GM12878 (cell line): ENCODE measurements around the gene HLA-A. TPM values are rescaled to one million over a fixed set of nuclear protein-coding genes. Genes with fewer than 3 reads are reported as not detected.

Source experiments
- MEF2A ChIP-seq: IDR thresholded peaks from 2 replicates; pipeline ENCODE4 v1.6.1; 2011; ENCODE audit warnings: low read depth, mild to moderate bottlenecking, low read length, moderate library complexity; ENCODE audit not compliant: insufficient read depth
- NFXL1 ChIP-seq: fragments of 450-650 bp; IDR thresholded peaks from 2 replicates; pipeline ENCODE4 v1.6.1; 2017; ENCODE audit warnings: antibody characterized with exemption, mild to moderate bottlenecking, borderline replicate concordance
- NR2C2 ChIP-seq: IDR thresholded peaks from 2 replicates; pipeline ENCODE4 v1.6.1; 2011; ENCODE audit warnings: borderline replicate concordance, low read depth; ENCODE audit not compliant: control insufficient read depth, insufficient read length
- PAX8 ChIP-seq: fragments of 450-650 bp; IDR thresholded peaks from 2 replicates; pipeline ENCODE4 v1.6.1; 2017; ENCODE audit warnings: mild to moderate bottlenecking, moderate library complexity
- POLR2A ChIP-seq: IDR thresholded peaks from 2 replicates; pipeline ENCODE4 v1.6.1; 2011; ENCODE audit warnings: low read depth, mild to moderate bottlenecking, low read length
- RELA ChIP-seq: fragments of 450-650 bp; IDR thresholded peaks from 2 replicates; pipeline ENCODE4 v1.8.0; 2014; ENCODE audit warnings: borderline replicate concordance; ENCODE audit not compliant: partially characterized antibody
- SREBF1 ChIP-seq: IDR thresholded peaks from 2 replicates; pipeline ENCODE4 v1.6.1; 2012; ENCODE audit warnings: mild to moderate bottlenecking, low read length
- YBX1 ChIP-seq: fragments of 450-650 bp; IDR thresholded peaks from 2 replicates; pipeline ENCODE4 v1.6.1; 2016; ENCODE audit warnings: antibody characterized with exemption
- YY1 ChIP-seq: IDR thresholded peaks from 2 replicates; pipeline ENCODE4 v1.6.1; 2011; ENCODE audit warnings: low read depth, mild to moderate bottlenecking, low read length
- ZBED1 ChIP-seq: IDR thresholded peaks from 2 replicates; pipeline ENCODE4 v1.6.1; 2016; ENCODE audit warnings: borderline replicate concordance
- ZNF24 ChIP-seq: fragments of 450-650 bp; IDR thresholded peaks from 2 replicates; pipeline ENCODE4 v1.6.1; 2017; ENCODE audit warnings: antibody characterized with exemption, mild to moderate bottlenecking
- ZNF687 ChIP-seq: fragments of 450-650 bp; IDR thresholded peaks from 2 replicates; pipeline ENCODE4 v1.6.1; 2017; ENCODE audit warnings: mild to moderate bottlenecking, moderate library complexity
- ZSCAN29 ChIP-seq: fragments of 450-650 bp; IDR thresholded peaks from 2 replicates; pipeline ENCODE4 v1.6.1; 2017; ENCODE audit warnings: mild to moderate bottlenecking, moderate library complexity
- polyA plus RNA-seq, 11 experiments: library from polyadenylated mRNA; depleted of rRNA in 4 of 11; unstranded in 6 of 11; stranded (reverse) in 5 of 11; fragments of >200 nt; fragmentation: Nextera tagmentation in 4 of 11; fragmentation: Illumina TruSeq in 1 of 11; extraction: Ambion mirVana in 4 of 11; extraction: Trizol in 1 of 11; gene quantifications; 1 replicate in 1 of 11; 2 replicates in 10 of 11; pipeline versions ENCODE4 v1.2.1 to v1.2.3, GENCODE V29; 2011 to 2016; ENCODE audit warnings: inconsistent platforms in 2 of 11, missing spikeins in 2 of 11, low read depth in 1 of 11
- total RNA-seq, 4 experiments: library from RNA; depleted of rRNA in 3 of 4; stranded (reverse); fragments of >200 nt in 3 of 4; fragmentation: Illumina TruSeq in 1 of 4; extraction: Trizol in 1 of 4; gene quantifications; 2 replicates each; pipeline versions ENCODE4 v1.2.1 to v1.2.3, GENCODE V29; 2013 to 2021

Gene HLA-A
- total and polyA plus RNA-seq, 10 of the 15 experiments (the other 5 are each of a cell fraction or from before 2014, with no cell fraction given) = 129 to 1,155 (median 749) TPM

GRCh38 chr6:29942275-29943052 lies at the start of gene HLA-A (continued):
- TF ChIP-seq ZNF687 (peak; percentile 75; the same call in 1 of the 2 replicates), SREBF1 (no peak), RELA (peak; percentile 85), YY1 (peak; percentile 90), ZSCAN29 (no peak), PAX8 (no peak), NR2C2 (no peak), NFXL1 (no peak), ZNF24 (no peak), ZBED1 (no peak), YBX1 (no peak), POLR2A (peak; percentile 98), MEF2A (no peak)
